HG02943 (cell line): ENCODE data around the gene GNB1L.
"Not testable (repeated sequence)": the region's sequence is repeated elsewhere in the genome, so short reads cannot be mapped to it uniquely, and the experiment has no call there.

Source experiments
- ATAC-seq: cut with Tn5 transposase; IDR thresholded peaks from one replicate; pipeline ENCODE4 v1.9.1; 2021; ENCODE audit warnings: mild to moderate bottlenecking, low read depth, moderate library complexity; ENCODE audit not compliant: unreplicated experiment

Gene GNB1L

DNA sequence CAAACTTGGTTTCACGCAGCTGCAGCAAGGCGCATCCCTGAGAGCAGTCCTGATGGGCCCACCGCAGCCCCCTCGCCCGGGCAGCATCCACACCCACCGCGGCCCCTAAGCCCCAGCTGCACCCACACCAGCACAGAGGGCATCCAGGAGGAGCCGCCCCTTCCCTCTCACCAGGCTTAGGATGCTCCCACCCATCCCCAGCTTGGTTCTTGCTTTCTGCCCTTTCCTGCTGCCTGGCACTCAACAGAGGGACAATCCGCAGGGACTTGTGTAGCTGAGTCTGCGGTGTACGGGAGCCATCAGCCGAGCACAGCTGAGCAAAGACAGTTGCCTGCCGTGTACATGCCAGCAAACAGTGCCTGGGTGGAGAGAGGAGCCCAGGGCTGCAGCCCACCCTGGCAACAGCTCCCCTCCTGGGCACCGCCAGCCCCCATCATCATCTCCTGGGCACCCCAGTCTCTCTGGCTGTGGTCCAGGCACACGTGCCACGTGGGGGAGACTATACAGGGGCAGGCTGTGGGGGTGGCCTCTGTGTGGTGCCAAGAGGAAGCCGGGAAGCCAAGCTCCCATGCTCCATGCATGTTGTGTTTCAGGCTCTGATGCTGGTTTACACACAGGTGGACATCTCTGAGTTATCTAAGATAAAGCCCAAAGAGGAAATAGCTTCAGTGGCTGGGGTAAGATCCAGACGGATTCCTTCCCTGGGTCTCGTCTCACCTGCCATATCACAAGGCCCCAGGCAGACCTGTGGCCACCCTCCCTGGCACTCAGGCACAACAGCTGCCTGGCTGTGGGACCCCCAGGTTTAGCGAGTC, 36.0 kb upstream of the GNB1L start:
- ATAC-seq = no peak

DNA sequence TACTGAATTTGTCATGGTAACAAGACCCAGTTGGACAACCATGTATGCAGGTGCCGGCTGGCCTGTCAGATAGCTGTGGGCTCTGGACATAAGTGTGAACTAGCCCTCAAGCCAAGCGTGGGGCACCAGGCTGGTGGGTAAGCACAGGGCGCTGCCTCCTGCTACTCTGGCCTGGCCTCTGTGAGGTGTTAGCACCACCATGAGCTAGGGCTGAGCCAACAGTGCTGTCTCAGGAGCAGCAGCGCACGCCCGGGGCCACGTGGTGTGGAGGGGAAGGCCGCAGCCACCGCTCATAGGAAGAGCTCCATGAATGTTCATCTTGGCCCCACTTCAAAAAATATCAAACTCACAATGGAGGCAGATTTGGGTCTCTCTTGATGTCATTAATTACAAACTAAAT, 35.3 kb upstream of the GNB1L start:
- no peak for ATAC-seq

DNA sequence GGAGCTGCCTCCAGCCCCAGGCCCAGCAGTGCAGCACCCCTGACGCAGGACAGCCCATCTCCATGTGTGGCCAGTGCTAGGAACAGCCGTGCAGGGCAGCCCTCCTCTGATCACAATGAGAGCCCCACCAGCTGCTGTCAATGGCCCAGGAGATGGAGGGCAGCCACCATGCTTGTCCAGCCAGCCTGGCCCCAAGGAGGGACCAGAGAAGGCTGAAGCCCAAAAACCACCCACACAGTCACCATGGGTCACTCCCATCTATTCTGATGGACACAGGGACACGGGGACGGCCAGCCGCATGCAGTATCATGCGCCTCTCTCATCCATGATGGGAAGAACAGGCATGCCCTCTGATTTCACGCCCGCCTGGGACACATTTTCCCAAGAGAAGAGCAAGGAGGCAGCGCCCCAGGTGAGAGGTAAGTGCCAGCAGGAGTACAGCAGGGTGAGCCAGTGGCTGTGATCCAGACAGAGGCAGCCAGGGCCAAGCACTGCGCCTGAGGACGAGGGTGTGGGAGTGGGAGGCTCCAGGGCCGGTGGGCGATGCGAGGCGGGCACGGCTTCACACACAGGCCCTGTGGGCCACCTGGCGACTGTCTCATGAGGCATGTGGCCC, 33.6 kb upstream of the GNB1L start:
- ATAC-seq = no peak

DNA sequence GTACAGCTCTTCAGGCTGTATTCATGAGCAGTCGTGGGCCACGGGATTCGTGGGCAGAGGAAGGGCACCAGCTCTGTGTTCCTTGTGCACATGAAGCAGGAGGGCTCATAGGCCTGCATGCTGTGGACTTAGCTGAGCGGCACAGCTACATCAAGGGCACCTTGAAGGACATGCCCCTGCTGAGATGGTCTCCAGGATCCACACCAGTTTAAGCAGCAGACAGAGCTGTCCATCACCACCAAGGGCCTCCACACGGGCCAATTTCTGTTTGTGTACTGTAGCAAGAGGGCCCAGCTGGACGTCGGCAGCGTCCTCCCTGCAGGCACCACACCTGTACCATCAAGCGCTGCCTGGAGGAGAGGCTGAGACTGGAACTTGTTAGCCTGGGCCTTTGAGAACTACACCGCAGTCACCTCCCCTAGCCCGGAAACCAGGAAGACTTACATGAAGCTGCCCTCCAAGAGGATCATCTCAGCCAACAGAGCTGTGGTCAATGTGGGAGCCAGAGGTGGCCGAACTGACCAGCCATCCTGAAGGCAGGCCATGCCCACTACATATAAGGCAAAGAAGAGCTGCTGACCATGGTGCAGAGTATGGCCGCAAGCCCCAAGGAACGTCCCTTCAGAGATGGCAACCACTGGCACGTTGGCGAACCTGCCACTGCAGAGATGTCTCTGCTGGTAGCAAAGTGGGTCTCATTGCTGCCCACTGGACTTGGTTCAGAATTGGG, 32.7 kb upstream of the GNB1L start:
- no peak for ATAC-seq

DNA sequence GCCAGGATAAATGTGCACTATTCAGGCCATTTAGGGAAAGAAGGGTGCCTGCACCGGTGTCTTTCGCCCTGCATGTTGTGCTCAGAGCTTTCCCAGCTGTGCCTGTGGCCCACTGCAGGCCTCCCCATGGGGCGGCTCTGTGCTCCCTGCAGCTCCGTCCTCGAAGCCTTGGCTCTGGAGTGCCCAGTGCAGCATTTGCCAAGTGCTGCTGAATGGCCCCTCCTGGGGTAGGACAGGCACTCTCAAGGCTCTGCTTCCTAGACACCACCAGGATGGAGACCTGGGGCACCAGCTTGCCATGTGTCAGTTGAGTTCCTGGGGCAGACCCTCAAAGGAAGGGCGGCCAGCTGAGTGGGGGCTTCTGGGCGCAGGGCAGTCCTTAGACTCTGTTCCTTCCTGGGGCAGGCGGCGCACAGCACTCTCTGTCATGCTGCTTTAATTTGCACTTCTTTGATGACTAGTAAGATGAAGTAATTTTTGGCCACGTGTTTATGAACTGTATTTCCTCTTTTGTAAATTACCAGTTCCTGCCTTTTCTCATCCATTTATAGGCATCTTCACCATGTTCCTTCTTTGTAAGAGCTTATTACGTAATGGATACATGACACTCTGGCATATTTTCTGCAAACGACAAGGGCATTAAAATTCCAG, 32.1 kb upstream of the GNB1L start:
- ATAC-seq = no peak

DNA sequence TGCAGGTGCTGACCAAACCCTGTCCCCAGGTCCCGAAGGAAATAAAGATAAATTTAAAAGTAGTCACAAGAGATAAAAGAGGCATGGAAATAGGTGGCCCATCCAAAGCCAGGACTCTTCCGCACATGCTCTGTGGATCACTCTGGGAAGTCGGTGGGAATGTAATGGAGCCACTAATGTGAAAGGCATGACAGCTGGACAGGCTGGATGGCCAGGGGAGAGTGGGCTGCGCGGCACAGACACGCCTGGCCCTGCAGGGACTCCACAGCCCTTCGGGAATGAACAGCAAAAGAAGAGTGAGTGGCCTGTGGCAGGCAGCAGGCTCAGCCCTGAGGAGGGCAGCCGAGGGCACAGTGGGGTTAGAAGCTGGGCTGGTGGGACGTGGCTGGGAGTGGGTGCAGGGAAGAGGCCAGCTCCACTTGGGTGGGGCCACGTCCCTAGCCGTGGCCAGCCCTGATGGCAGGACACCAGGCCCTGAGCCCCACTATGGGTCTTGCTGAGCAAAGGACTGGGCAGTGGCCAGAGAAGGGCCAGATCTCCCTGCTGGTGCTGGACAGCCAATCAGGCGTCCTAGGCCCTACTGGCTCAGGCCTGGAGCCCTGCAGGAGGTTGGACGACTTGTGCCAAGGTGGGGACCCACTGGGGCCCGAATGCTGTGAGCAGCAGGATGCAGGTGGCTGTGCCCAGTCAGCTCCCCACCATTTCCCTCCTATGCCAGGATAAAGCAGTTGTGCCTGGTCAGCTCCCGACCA, 31.3 kb upstream of the GNB1L start:
- ATAC-seq = no peak

DNA sequence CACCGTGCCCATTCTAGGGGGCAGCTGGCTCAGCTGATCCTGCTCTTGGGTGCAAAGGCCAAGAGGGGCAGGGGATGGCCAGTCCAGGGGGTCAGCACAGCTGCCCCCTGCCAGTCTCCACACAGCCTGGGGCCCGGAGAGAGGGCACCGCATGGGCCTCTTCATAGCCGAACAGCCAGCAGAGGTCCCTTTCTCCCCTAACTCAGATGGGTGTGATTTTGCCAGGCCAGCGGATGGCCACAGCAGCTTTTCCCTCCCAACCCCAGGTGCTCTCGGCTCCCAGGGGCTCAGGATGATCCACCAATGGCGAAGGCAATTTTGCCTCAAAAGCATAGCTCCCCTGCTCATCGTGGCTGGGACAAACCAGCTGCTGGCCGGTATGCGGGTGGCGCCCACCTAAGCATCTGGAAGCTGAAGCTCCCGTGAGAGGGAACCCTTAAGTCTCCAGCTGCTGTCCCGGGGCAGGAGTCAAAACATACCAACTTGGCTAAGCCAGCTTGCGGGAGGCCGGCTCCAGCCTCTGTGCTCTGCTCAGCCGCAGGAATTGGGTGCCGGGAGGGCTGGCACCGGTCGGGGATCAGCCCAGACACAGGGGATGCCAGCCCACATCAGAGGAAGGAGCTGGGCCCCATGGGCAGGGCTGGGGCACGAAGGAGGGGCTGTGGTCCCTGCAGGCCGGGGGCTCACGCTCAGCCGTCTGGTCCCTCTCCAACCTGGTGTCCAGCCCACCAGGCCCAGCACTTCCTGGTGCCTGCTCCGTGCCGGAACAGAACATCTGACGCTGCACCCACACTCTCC, 30.5 kb upstream of the GNB1L start:
- ATAC-seq = no peak

DNA sequence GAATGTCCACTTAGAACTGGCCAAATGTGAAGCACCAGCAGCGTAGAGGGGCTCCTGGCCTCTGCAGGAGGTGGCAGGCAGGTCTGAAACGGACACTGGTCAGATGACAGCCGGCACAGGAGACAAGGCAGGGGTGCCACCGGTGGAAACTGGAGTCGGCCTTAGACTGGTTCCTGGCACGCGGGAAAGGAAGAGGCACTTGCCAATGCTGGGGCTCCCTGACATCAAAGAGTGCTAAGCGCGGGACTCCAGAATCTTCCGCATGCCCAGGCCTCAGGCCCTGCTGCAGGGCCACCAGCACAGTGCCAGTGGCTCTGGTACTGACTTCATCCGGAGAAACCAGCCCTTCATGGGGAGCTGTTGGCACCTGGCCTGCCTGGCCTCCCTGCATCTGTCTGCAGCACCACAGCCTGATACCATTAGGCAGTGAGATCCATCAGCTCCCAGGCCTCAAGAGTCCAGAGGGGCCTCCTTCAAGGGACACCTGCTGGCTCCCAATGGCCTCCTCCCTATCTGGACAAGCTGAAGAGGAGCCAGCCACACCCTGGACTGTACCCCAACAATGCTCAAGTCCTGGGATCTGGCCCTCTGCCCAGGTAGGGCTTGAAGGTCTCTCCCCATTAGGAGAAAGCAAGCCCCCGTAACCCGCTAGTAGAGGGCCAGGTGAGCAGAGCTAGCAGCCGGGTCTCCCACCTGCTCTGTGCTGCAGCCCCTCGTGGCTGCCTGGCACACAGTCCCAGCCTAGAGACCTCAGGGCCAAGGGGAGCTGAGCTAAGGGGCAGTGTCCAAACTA, 29.7 kb upstream of the GNB1L start:
- ATAC-seq = no peak

DNA sequence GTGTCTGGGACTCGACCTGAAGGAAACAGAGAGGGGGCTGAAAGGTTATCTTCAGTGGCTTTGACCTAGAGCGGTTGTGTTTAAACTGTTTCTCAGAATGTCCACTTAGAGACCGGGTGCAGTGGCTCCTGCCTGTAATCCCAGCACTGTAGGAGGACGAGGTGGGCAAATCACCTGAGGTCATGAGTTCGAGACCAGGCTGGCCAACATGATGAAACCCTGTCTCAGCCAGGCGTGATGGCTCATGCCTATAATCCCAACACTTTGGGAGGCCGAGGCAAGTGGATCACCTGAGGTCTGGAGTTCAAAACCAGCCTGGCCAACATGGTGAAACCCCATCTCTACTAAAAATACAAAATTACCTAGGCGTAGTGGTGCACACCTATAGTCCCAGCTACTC, 28.8 kb upstream of the GNB1L start:
- not testable (repeated sequence) for ATAC-seq

DNA sequence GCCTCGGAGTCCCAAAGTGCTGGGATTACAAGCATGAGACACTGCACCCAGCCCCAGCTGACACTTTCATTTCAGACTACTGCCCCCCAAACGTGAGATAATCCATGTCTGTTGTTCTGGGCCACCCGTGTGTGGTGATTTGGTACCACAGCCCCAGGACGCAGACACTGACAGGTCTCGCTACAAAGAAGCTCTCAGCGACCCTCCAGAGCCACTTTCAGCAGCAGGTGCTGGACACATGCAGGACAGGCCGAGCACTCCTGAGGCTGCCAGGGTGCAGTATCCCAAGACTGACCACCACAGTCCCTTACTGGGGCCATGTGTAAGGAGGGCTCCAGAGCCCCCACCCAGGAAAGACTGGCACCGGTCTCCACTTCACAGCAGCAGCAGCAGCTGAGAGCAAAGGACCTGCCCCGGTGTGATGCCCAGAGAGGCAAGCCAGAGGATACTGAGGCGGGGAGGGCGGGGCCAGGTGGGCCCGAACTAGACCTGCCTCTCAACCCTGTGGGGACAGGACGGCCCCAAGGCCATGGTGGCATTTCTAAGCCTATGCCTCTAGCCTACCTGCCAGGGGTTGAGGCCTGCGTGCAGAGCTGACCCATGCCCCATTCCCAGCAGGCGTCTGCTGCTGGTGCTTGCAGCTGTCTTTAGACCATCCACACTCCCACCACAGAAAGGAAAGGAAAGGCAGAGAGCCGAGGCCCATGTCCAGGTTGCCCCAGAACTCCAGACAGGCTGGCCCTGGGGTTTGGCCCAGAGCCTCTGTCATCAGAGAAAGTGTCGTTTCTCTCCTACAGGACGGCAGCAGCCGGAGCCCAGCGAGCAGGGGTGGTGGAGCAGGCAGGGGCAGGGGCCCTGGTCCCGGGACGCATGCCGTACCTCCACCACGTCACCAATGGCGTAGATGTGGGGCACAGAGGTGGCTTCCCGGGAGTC, 28.0 kb upstream of the GNB1L start:
- no peak for ATAC-seq

DNA sequence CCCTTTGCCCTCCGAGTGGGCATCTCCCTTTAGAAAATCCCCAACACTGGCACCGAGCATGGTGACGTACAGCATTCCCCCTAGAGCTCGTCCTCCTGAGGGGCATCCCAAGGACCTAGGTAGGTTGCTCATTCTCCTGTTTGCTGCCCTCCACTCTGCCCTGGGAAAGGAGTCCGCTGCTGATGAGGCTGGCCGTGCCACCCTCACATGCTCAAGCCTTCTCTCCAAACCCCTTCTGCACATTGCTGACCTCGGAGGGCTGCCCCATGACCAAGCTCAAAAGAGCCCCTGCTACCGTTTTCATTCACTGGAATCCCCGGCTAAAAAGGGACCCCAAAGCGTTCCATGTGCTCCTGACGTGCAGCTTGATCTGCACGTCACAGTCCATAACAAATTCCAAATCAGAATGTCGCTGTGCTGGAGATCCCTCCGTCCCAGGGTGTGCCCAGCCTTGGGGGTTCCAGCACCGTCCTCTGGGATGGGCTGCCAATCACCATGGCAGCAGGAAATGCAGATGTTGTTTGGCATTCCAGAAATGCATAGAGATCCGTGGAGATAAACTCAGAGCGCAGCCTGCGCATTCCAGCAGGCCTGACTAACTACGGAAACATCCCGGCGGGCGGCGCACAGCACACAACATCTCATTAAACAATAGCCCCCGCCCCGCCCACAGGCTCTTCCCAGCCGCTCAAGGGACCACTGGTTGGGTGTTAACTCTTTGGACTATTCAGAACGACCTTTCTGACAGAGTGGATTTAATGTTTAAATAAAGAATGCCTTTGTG, 26.3 kb upstream of the GNB1L start:
- ATAC-seq = no peak

DNA sequence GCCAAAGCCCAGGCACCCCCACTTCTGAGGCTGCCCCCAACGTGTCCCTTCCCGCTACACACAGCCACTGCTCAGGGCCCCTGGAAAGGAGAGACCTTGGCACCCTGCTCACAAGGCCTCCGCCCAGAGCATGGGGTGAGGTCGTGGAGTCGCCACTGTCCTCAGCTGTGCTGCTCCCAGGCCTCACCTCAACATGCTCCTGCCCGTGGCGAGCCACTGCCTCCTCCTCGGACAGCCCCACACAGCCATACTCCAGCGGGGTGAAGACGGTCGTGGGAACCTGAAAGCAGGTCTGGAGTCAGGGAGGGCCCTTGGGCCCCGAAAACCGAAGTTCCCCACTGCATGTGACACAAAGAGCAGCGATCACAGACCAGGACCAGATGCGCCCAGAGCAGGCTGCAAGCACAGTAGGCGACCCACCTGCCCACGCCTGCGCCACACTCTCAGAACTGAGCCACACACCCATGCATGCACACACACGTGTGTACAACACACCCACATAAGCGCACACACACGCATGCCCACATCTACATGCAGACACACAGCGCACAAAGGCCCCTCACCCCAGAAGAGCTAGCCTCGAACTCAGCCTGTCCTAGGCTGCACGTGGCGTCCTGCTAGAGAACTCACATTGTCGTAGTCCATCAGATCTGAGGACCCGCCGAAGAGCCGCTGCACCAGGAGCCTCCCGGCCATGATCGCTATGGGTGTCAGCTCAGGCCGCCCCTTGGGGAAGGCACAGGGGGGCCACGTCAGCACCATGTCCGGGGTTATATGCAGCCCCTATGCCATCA, 25.5 kb upstream of the GNB1L start:
- no peak for ATAC-seq

DNA sequence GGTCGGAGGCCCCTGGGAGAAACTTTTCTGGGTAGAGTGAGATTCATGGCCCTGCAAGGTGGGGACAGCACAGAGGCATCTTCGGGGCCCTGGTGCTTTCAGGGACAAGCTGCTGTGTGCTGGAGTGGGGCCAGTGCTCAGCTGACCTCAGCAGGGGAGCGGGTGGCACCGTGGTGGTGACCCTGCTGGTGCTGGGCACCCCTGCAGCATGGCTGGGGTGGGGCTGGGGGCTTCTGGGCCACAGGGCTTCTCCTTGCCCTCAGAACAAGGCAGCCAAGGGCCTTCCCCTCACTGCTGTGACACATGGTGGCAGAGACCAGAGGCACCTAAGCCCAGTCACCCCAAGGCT, 24.9 kb upstream of the GNB1L start:
- ATAC-seq = no peak

DNA sequence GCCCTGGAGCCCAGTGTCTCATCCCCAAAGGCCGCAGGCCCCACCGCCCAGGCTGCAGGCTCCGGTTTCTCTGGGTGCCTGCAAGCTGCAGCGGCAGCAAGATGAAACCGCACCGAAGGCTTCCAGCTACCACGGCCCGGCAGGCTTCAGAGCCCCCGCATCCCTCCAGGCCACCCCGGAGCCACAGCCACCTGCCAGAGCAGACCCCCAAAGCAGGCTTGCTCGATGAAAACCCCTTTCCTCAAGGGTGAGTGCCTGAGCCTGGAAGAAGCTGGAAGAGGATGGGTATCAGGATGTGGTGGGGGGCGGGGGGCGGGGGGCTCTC, 24.5 kb upstream of the GNB1L start:
- no peak for ATAC-seq

DNA sequence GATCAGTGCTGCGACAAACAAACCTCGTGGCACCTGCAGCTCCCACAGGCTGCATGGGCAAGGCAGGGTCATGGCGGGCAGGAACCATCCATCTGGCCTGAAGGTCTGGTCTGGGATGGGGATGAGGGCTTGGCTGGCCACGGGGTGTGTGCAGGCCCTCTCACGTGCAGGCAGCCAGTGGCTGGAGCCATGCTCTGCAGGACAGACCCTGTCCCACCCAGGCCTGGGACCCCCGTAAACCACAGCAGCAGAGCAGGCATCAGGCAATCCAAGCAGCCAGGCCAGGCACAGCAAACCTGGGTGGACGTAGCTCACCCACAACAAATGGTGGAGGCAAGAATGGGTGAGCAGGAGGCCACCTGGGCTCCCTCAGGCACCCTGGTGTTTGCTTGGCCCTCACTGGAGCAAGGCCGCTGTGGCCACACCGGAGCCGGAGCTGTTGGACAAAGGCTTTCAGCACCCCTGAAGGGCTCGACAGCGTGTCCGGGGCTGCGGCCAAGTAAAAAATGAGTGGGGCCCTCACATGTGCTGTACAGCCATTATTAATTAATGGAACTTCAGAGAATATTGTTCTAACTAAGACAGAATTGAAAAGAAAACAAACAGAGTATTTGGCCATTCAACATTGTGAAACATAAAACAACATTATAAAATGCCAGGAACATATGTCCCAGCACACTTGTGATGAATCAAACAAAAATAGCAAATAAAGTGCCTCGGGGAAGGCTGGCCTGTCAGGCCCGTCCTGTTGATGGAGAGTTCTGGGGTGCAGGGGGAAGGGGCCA, 24.0 kb upstream of the GNB1L start:
- no peak for ATAC-seq
